DND-41 (cell line): ENCODE results near the gene OSGEP.
A peak's percentile ranks its signal among the peaks of the same experiment; 100 is the strongest.

Source experiments
- ATAC-seq: fragments of 200-7000 bp; cut with Tn5 transposase; 3 replicates; pipeline ENCODE4 v1.9.1; 2021; ENCODE audit warnings: low read depth; ENCODE audit not compliant: insufficient read depth
- DNase-seq: peaks from one replicate; pipeline ENCODE4 v3.0.0-alpha.2; 2020
- H2AFZ ChIP-seq: 2 replicates; pipeline ENCODE4 v1.6.0; 2012; ENCODE audit warnings: low read depth, low read length
- H3K27ac ChIP-seq: 2 replicates; pipeline ENCODE4 v1.5.1; 2012; ENCODE audit warnings: low read length, inconsistent platforms
- H3K27me3 ChIP-seq: fragments of 200-600 bp; sonication (generic); 2 replicates; pipeline ENCODE4 v1.6.0; 2012; ENCODE audit warnings: low read length, mild to moderate bottlenecking, inconsistent platforms; ENCODE audit not compliant: insufficient read depth, poor library complexity
- H3K36me3 ChIP-seq: 2 replicates; pipeline ENCODE4 v1.5.1; 2012; ENCODE audit warnings: low read length, inconsistent platforms; ENCODE audit not compliant: insufficient read depth
- H3K4me1 ChIP-seq: 2 replicates; pipeline ENCODE4 v1.5.1; 2012; ENCODE audit warnings: mild to moderate bottlenecking, low read length; ENCODE audit not compliant: insufficient read depth
- H3K4me2 ChIP-seq: 2 replicates; pipeline ENCODE4 v1.6.0; 2012; ENCODE audit warnings: mild to moderate bottlenecking, moderate library complexity, low read length, inconsistent platforms; ENCODE audit not compliant: insufficient read depth
- H3K4me3 ChIP-seq, 2 experiments: fragments of 200-600 bp in 1 of 2; shearing (Covaris generic) in 1 of 2; 2 replicates each; pipeline ENCODE4 v1.5.1; 2012 to 2016; ENCODE audit warnings: inconsistent platforms in 2 of 2, low read length in 2 of 2, mild to moderate bottlenecking in 2 of 2, low read depth in 1 of 2, moderate library complexity in 1 of 2
- H3K79me2 ChIP-seq: 2 replicates; pipeline ENCODE4 v1.6.0; 2012; ENCODE audit warnings: low read length, inconsistent platforms; ENCODE audit not compliant: insufficient read depth
- H3K9ac ChIP-seq: 2 replicates; pipeline ENCODE4 v1.6.0; 2012; ENCODE audit warnings: low read depth, mild to moderate bottlenecking, inconsistent platforms, low read length, moderate library complexity
- H3K9me3 ChIP-seq: 2 replicates; pipeline ENCODE4 v1.5.1; 2012; ENCODE audit warnings: low read length, moderate library complexity, mild to moderate bottlenecking, inconsistent platforms; ENCODE audit not compliant: insufficient read depth, severe bottlenecking
- H4K20me1 ChIP-seq: 2 replicates; pipeline ENCODE4 v1.6.0; 2012; ENCODE audit warnings: low read length; ENCODE audit not compliant: insufficient read depth
- CTCF ChIP-seq: IDR thresholded peaks from 2 replicates; pipeline ENCODE4 v1.5.1; 2012; ENCODE audit warnings: borderline replicate concordance, low read length, moderate library complexity, mild to moderate bottlenecking; ENCODE audit not compliant: poor library complexity, severe bottlenecking; ENCODE audit errors: extremely low read depth
- EZH2 ChIP-seq: IDR thresholded peaks from 3 replicates; pipeline ENCODE4 v1.6.1; 2012; ENCODE audit warnings: borderline replicate concordance, low read depth, mild to moderate bottlenecking, moderate library complexity, low read length, inconsistent platforms; ENCODE audit not compliant: severe bottlenecking

Gene OSGEP

GRCh38 chr14:20477211-20477876 is 22.7 kb upstream of the OSGEP start:
- Histone ChIP-seq H3K9me3 (no peaks in the 10 kb centered on the region), H3K4me3 (no peak overlapping the region), H3K79me2 (peaks cover 12% of the 10 kb centered on the region), H2AFZ (no peak overlapping the region), H3K9ac (0 out of 2 replicates have a peak overlapping the region, but pooled peaks have one; percentile 0), H3K27me3 (no peaks in the 10 kb centered on the region), H4K20me1 (peaks cover 8% of the 10 kb centered on the region; the same call in 1 of the 2 replicates), H3K4me1 (peaks cover 29% of the 10 kb centered on the region), H3K27ac (peak overlapping the region; percentile 61), H3K4me2 (no peak overlapping the region), H3K36me3 (peaks cover 67% of the 10 kb centered on the region)
- DNase-seq (peak; percentile 47), ATAC-seq (peak; percentile 70)
- TF ChIP-seq CTCF (no peak), EZH2 (no peak)

- Histone ChIP-seq H3K27me3 (no peaks in the 10 kb centered on the region), H4K20me1 (peaks cover 14% of the 10 kb centered on the region; the same call in 1 of the 2 replicates), H3K27ac (peak overlapping the region; percentile 61), H3K4me2 (no peak overlapping the region), H3K9ac (no peak overlapping the region), H2AFZ (no peak overlapping the region), H3K4me1 (peaks cover 34% of the 10 kb centered on the region), H3K36me3 (peaks cover 72% of the 10 kb centered on the region), H3K9me3 (no peaks in the 10 kb centered on the region), H3K79me2 (peaks cover 18% of the 10 kb centered on the region), H3K4me3 (no peak overlapping the region)
- 0 out of 3 replicates have a peak, but pooled peaks have one; percentile 2 for ATAC-seq
- DNase-seq, result no peak
- TF ChIP-seq CTCF, result no peak
- no peak for TF ChIP-seq EZH2
These were observed 22.2 kb upstream of the OSGEP start for GRCh38 chr14:20476776-20477175.

- Histone ChIP-seq H3K27me3 (no peaks in the 10 kb centered on the region), H3K4me1 (peaks cover 51% of the 10 kb centered on the region), H3K4me3 (no peak overlapping the region), H3K9ac (no peak overlapping the region), H3K79me2 (peaks cover 43% of the 10 kb centered on the region), H3K36me3 (peaks cover 62% of the 10 kb centered on the region), H3K4me2 (peak overlapping the region; percentile 83; the same call in 1 of the 2 replicates), H2AFZ (no peak overlapping the region), H3K27ac (no peak overlapping the region), H4K20me1 (peaks cover 19% of the 10 kb centered on the region; the same call in 1 of the 2 replicates), H3K9me3 (no peaks in the 10 kb centered on the region)
- no peak for DNase-seq
- ATAC-seq, result no peak
- no peak for TF ChIP-seq CTCF
- TF ChIP-seq EZH2, result no peak
These were observed 18.0 kb upstream of the OSGEP start for GRCh38 chr14:20472536-20473169.
